Thyroid gland (tissue), 4 donors: ENCODE measurements around the gene MRM1.

Experiments used
- POLR2A ChIP-seq, 2 donors: fragments of 450-650 bp; IDR thresholded peaks; one replicate each; pipeline ENCODE4 v1.6.1; 2017; ENCODE audit warnings: antibody characterized with exemption in 2 of 2, mild to moderate bottlenecking in 2 of 2, moderate library complexity in 1 of 2
- TF ChIP-seq, protein P1 (sequence below), 6 experiments: fragments of 200-600 bp in 3 of 6; fragments of 450-650 bp in 3 of 6; sonication (generic) in 3 of 6; IDR thresholded peaks; one replicate each; pipeline ENCODE4 v1.5.1; 2016 to 2019; ENCODE audit warnings: antibody characterized with exemption in 6 of 6, mild to moderate bottlenecking in 2 of 6, inconsistent platforms in 1 of 6, moderate library complexity in 1 of 6

GRCh38 chr17:36614081-36614480 lies 12.7 kb downstream of the MRM1 start:
- TF ChIP-seq, protein P1, sequence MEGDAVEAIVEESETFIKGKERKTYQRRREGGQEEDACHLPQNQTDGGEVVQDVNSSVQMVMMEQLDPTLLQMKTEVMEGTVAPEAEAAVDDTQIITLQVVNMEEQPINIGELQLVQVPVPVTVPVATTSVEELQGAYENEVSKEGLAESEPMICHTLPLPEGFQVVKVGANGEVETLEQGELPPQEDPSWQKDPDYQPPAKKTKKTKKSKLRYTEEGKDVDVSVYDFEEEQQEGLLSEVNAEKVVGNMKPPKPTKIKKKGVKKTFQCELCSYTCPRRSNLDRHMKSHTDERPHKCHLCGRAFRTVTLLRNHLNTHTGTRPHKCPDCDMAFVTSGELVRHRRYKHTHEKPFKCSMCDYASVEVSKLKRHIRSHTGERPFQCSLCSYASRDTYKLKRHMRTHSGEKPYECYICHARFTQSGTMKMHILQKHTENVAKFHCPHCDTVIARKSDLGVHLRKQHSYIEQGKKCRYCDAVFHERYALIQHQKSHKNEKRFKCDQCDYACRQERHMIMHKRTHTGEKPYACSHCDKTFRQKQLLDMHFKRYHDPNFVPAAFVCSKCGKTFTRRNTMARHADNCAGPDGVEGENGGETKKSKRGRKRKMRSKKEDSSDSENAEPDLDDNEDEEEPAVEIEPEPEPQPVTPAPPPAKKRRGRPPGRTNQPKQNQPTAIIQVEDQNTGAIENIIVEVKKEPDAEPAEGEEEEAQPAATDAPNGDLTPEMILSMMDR (IDR thresholded peaks at IDR 0.05), result no peak
- TF ChIP-seq POLR2A (IDR thresholded peaks at IDR 0.05), result no peak
